WTC11 (cell line): ENCODE data around the gene GTF2B.

Experiments
- CTCF ChIP-seq: fragments of 200-600 bp; IDR thresholded peaks from 2 replicates; pipeline ENCODE4 v1.8.0; 2022; ENCODE audit warnings: antibody characterized with exemption
- IRF2 ChIP-seq: sonication (generic); formaldehyde crosslinking; IDR thresholded peaks from 2 replicates; pipeline ENCODE4 v1.8.0; 2022; ENCODE audit warnings: low read depth, missing genetic modification reagents, borderline replicate concordance
- JUN ChIP-seq: sonication (generic); formaldehyde crosslinking; IDR thresholded peaks from 2 replicates; pipeline ENCODE4 v1.8.0; 2023; ENCODE audit warnings: mild to moderate bottlenecking, missing genetic modification reagents
- MAX ChIP-seq: sonication (generic); formaldehyde crosslinking; IDR thresholded peaks from 2 replicates; pipeline ENCODE4 v1.8.0; 2022; ENCODE audit warnings: mild to moderate bottlenecking, missing genetic modification reagents

- TF ChIP-seq IRF2 (CRISPR knock-in tag) (no peak), MAX (CRISPR knock-in tag) (no peak), CTCF (no peak), JUN (CRISPR knock-in tag) (no peak)
Observed at GRCh38 chr1:88867743-88868521, 23.4 kb downstream of the GTF2B start.
